D721Med (cell line): ENCODE measurements around the gene ZFYVE21.

Experiments
- DNase-seq: peaks from one replicate; pipeline ENCODE4 v3.0.0; 2011; ENCODE audit warnings: low spot score; ENCODE audit not compliant: insufficient read length
- FAIRE-seq: peaks from 2 replicates; lab custom pipeline; 2011; peaks lifted over from hg19 to GRCh38; lab: Jason Lieb, UNC
- CTCF ChIP-seq: IDR thresholded peaks from 2 replicates; pipeline ENCODE4 v1.5.1; 2012; ENCODE audit warnings: mild to moderate bottlenecking, control low read depth; ENCODE audit not compliant: insufficient read depth; ENCODE audit errors: missing control alignments

ZFYVE21 gene

DNA sequence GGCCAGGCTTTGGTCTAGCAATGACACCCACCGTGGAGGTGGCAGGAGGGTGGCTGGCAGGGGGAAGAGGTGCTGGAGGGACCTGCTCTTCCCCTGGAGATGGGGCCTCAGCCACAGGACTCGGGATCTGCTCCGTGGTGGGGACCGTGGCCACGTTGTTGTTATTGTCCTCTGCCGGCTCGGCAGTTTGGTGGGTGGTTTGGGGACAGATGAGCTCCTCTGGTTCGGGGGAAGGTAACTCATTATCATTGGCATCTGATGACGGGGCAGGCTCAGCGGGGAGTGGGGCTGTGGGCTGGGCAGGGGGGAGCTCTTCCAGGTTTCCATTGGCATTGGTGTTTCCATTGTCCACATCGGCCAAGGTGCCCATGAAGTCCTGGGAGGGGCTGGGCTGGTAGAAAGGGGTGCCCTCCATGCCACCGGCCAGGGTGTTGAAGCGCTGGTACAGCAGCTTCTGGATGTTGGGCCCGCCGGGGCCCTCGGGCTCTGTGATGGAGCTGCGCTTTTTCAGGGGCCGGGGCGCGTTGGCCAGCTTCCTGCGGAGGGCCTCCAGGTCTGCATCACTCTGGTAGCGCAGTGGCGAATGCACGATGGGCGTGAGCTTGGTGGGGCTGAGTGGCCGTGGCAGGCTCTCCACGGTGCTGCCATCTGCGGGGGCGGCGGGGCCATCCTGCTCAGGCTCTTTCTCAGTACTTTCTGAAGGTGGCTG lies 24.3 kb downstream of the ZFYVE21 start:
- FAIRE-seq = no peak
- TF ChIP-seq CTCF = no peak
- DNase-seq = no peak

DNA sequence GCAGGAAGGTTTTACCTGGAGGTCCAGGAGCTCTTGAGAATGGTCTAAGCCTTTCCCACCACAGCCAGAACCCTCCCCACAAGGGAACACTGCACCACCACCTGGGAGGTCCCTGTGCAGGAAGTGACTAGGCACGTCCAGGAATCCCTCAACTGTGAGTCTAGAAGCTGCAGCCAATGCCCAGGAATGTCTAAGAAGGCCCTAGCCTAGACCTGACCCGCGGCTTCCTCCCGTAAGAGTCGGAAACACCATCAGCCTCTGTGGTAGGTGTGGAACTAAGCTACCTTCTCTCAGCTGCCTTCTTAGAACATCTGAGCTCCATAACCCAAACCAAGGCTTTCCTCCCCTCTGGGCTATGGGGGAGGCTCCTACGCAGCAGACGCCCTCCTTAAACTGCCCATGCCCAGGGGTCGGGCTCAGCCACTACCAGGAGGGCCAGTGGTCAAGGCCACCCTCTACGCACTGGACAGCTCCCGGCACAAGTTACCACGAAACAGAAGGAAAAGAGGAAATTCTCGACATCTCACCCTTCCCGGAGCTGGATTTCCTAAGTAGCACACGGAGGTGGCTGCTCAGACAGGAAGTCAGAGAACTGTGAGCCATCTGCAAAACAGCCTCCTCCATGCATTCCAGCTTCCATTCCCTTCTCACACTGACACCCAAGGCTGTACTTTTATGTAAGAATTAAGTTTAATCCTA lies 25.5 kb downstream of the ZFYVE21 start:
- TF ChIP-seq CTCF = no peak
- FAIRE-seq = no peak
- DNase-seq = no peak

- FAIRE-seq (no peak), DNase-seq (no peak)
- TF ChIP-seq CTCF = no peak
Observed at GRCh38 chr14:103741876-103742275, 26.3 kb downstream of the ZFYVE21 start.

- DNase-seq (no peak), FAIRE-seq (no peak)
- no peak for TF ChIP-seq CTCF
Observed at GRCh38 chr14:103742499-103743255, 27.1 kb downstream of the ZFYVE21 start.

- no peak for TF ChIP-seq CTCF
- DNase-seq = no peak
- FAIRE-seq = no peak
Observed at GRCh38 chr14:103743691-103744090, 28.1 kb downstream of the ZFYVE21 start.

DNA sequence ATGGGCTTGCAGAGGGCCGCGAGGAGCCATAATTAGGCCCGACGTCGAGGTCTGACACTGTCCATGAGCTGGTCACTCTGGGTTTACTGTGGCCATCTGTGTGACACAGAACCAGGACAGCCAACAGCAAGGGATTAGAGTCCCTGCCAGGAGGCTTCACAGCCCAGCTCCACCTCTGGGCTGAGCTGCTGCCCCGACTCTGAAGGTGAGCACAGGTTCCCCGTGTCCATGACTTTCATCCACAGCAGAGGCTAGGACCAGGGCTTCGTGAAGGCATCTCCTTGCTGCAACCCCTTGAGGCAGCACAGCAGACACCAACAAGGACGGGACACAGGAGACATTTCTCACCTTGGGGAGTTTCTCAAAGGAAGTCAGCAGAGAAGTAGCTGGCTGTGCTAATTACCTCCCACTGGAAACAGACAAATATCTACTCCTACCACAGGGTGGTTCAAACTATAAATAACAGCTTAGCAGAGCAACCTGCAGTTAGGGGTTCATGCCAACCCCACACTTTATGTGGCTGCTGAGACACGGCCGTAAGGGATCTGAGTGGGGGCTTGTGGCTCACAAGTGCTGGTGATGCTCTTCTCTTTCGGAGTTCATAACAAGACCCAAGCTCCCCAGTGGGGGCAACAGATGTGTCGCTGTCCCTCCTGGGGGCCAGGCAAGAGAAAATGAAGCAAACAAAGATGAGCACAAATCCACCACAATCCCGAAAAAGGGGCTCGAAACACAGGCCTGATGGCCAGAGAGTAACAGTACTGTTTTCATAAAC lies 29.2 kb downstream of the ZFYVE21 start:
- no peak for TF ChIP-seq CTCF
- DNase-seq (no peak), FAIRE-seq (no peak)
